SJCRH30 (cell line): ENCODE data around the gene PLA2G12B. TPM values are rescaled to one million over a fixed set of nuclear protein-coding genes. Genes with fewer than 3 reads are reported as not detected.
A peak's percentile ranks its signal among the peaks of the same experiment; 100 is the strongest.
"Not testable (repeated sequence)": the region's sequence is repeated elsewhere in the genome, so short reads cannot be mapped to it uniquely, and the experiment has no call there.

Experiments used
- DNase-seq, 2 experiments: peaks; one replicate each; pipeline ENCODE4 v3.0.0-alpha.2; 2015 to 2020
- H3K27ac ChIP-seq: fragments of 250-450 bp; sonication (Bioruptor Pico); 2 replicates; pipeline ENCODE4 v1.5.1; 2020; ENCODE audit warnings: mild to moderate bottlenecking, moderate library complexity
- H3K27me3 ChIP-seq: fragments of 250-450 bp; sonication (Bioruptor Pico); 2 replicates; pipeline ENCODE4 v1.5.1; 2020; ENCODE audit warnings: mild to moderate bottlenecking, moderate library complexity
- H3K36me3 ChIP-seq: fragments of 250-450 bp; sonication (Bioruptor Pico); 2 replicates; pipeline ENCODE4 v1.5.1; 2020; ENCODE audit warnings: mild to moderate bottlenecking, moderate library complexity
- H3K4me1 ChIP-seq: fragments of 250-450 bp; sonication (Bioruptor Pico); 2 replicates; pipeline ENCODE4 v1.5.1; 2020; ENCODE audit warnings: mild to moderate bottlenecking, moderate library complexity
- H3K4me3 ChIP-seq: fragments of 250-450 bp; sonication (Bioruptor Pico); 2 replicates; pipeline ENCODE4 v1.5.1; 2020; ENCODE audit warnings: mild to moderate bottlenecking, moderate library complexity
- H3K9me3 ChIP-seq: fragments of 250-450 bp; sonication (Bioruptor Pico); replicated peaks from 2 replicates; pipeline ENCODE4 v1.5.1; 2020; ENCODE audit warnings: mild to moderate bottlenecking, moderate library complexity
- total RNA-seq: library from RNA; depleted of rRNA; stranded (reverse); fragments of >200 nt; shearing (Covaris generic); gene quantifications from 2 replicates; pipeline ENCODE4 v1.2.3, GENCODE V29; 2014; rRNA removed

The PLA2G12B gene, protein sequence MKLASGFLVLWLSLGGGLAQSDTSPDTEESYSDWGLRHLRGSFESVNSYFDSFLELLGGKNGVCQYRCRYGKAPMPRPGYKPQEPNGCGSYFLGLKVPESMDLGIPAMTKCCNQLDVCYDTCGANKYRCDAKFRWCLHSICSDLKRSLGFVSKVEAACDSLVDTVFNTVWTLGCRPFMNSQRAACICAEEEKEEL
- not detected in 2 replicates for total RNA-seq

DNA sequence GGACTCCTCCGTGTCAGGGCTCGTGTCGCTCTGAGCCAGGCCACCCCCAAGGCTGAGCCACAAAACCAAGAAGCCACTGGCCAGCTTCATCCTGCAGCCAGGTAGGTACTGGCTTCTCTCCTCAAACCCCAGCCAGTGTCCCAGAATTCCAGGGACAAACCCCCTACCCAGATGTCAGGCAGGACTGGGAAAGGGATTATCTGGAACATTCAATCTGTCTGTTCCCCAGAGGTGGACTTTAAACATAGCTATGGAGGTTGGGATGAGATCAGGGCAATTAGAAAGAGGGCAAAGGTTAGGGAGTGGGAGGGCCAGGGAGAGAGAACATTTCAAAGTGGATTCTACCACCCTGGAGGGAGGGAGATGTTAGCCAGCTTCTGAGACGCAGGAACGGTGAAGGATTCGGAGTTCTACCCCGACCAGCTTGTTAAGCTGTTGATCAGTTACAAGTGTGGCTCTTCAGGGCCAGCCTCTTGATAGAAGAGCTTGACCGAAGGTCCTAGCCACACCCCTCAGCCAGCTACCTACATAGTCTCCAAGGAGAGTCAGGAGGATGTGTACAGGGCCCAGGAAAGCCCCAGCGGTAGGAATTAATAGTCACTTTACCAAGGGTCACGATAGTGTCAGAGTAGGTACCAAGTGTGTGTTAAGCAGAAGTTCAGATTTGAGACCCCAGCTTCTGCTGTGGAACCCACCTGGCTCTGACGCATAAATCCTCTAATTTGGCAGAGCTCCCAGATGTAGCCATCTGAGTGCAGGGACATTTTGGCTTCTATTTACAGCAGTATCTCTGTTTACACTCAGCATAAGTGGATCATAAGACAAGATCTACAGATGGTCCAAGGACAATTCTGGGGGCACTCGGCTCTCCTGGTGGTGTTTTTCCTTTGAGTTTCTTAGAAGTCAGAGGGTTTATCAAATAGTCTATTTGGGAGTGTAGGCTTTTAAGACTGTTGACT, at the start of gene PLA2G12B:
TSS of gene PLA2G12B (minus strand) at position 211 of the 959 bp plus-strand sequence. CDS start at position 90, 121 bp downstream.
- Histone ChIP-seq H3K27ac (no peak within 1 kb of the TSS), H3K9me3 (no peaks in the 10 kb centered on the region), H3K27me3 (no peaks in the 10 kb centered on the region), H3K4me1 (peaks cover 7% of the 10 kb centered on the region), H3K36me3 (no peaks in the 10 kb centered on the region), H3K4me3 (no peak within 1 kb of the TSS)
- peak in 1 of 2 experiments; percentile 38 for DNase-seq

DNA sequence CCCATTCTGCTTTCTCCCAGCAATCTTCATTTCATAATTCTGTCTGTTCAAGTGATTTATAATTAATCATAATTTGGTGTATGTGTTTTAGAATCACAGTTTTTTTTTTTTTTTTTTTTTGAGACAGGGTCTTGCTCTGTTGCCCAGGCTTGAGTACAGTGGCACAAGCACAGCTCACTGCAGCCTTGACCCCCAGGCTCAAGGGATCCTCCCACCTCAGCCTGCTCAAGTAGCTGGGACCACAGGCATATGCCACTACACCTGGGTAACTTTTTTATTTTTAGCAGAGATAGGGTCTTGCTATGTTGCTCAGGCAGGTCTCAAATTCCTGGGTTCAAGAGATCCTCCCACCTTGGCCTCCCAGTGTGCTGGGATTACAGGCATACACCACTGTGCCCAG, 49.2 kb upstream of the PLA2G12B start:
- Histone ChIP-seq H3K9me3 (no peaks in the 10 kb centered on the region), H3K27me3 (no peaks in the 10 kb centered on the region), H3K4me1 (no peaks in the 10 kb centered on the region), H3K4me3 (no peak overlapping the region), H3K36me3 (peaks cover 30% of the 10 kb centered on the region), H3K27ac (no peak overlapping the region)
- DNase-seq = no peak

DNA sequence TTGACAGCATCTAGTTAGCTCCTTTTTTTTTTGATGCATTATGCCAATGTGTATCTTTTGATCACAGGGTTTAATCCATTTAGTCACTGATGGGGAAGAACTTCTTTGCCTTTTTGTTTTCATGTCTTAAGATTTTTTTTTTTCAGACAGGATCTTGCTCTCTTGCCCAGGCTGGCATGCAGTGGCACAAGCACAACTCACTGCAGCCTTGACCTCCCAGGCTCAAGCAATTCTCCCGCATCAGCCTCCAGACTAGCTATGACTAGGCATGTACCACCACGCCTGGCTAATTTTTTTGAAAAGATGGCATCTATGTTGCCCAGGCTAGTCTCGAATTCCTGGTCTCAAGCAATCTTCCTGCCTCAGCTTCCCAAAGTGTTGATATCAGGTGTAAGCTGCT, 46.4 kb upstream of the PLA2G12B start:
- Histone ChIP-seq H3K36me3 (peaks cover 20% of the 10 kb centered on the region), H3K4me1 (no peaks in the 10 kb centered on the region), H3K9me3 (no peaks in the 10 kb centered on the region), H3K27ac (no peak overlapping the region), H3K4me3 (no peak overlapping the region), H3K27me3 (no peaks in the 10 kb centered on the region)
- DNase-seq = no peak

DNA sequence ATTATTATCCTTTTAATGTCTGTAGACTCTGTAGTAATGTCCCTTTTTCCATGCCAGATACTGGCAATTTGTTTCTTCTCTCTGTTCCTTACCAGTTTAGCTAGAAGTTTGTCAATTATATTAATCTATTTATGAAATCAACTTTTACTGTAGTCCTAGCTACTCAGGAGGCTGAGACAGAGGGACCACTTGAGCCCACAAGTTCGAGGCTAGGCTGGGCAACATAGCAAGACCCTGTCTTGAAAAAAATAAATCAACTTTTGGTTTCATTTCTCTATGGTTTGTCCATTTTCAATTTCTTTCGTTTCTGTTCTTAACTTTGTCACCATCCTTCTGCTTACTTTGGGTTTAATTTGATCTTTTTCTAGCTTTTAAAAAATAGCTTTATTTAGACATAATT, 42.5 kb upstream of the PLA2G12B start:
- H3K9me3 ChIP-seq = no peaks in the 10 kb centered on the region
- no peak for DNase-seq
- H3K36me3 ChIP-seq = peaks cover under 1% of the 10 kb centered on the region; the same call in 1 of the 2 replicates
- no peak overlapping the region for H3K27ac ChIP-seq
- H3K4me1 ChIP-seq = no peaks in the 10 kb centered on the region
- H3K27me3 ChIP-seq = no peaks in the 10 kb centered on the region
- no peak overlapping the region for H3K4me3 ChIP-seq

DNA sequence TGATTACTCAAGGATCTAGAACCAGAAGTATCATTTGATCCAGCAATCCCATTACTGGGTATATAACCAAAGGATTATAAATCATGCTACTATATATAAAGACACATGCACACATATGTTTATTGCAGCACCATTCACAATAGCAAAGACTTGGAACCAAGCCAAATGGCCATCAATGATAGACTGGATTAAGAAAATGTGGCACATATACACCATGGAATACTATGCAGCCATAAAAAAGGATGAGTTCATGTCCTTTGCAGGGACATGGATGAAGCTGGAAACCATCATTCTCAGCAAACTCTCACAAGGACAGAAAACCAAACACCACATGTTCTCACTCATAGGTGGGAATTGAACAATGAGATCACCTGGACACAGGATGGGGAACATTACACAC, 40.9 kb upstream of the PLA2G12B start:
- H3K27me3 ChIP-seq, DNase-seq, H3K4me3 ChIP-seq, H3K36me3 ChIP-seq, H3K4me1 ChIP-seq, H3K27ac ChIP-seq, H3K9me3 ChIP-seq: not testable (repeated sequence)

GRCh38 chr10:72989771-72990170, 35.2 kb upstream of the PLA2G12B start:
- DNase-seq, H3K27me3 ChIP-seq, H3K36me3 ChIP-seq, H3K9me3 ChIP-seq, H3K4me3 ChIP-seq, H3K27ac ChIP-seq, H3K4me1 ChIP-seq: not testable (repeated sequence)

DNA sequence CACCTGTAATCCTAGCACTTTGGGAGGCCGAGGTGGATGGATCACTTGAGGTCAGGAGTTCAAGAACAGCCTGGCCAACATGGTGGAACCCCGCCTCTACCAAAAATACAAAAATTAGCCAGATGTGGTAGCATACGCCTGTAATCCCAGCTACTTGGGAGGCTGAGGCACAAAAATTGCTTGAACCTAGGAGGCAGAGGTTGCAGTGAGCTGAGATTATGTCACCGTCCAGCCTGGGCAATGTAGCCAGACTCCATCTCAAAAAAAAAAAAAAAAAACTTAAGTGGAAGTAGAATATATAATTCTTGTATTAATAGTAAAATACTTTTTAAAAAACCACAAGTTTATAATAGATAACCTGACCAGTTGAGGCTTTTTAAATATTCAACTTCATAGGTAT, 30.0 kb upstream of the PLA2G12B start:
- DNase-seq, H3K27me3 ChIP-seq, H3K36me3 ChIP-seq, H3K27ac ChIP-seq, H3K4me1 ChIP-seq, H3K4me3 ChIP-seq, H3K9me3 ChIP-seq: not testable (repeated sequence)

- Histone ChIP-seq H3K4me1 (no peaks in the 10 kb centered on the region), H3K27ac (no peak overlapping the region), H3K4me3 (no peak overlapping the region), H3K27me3 (no peaks in the 10 kb centered on the region), H3K36me3 (no peaks in the 10 kb centered on the region), H3K9me3 (peaks cover 4% of the 10 kb centered on the region; the same call in 1 of the 2 replicates)
- DNase-seq = peak; percentile 20 to 41
Observed at GRCh38 chr10:72981882-72982529, 27.4 kb upstream of the PLA2G12B start.

DNA sequence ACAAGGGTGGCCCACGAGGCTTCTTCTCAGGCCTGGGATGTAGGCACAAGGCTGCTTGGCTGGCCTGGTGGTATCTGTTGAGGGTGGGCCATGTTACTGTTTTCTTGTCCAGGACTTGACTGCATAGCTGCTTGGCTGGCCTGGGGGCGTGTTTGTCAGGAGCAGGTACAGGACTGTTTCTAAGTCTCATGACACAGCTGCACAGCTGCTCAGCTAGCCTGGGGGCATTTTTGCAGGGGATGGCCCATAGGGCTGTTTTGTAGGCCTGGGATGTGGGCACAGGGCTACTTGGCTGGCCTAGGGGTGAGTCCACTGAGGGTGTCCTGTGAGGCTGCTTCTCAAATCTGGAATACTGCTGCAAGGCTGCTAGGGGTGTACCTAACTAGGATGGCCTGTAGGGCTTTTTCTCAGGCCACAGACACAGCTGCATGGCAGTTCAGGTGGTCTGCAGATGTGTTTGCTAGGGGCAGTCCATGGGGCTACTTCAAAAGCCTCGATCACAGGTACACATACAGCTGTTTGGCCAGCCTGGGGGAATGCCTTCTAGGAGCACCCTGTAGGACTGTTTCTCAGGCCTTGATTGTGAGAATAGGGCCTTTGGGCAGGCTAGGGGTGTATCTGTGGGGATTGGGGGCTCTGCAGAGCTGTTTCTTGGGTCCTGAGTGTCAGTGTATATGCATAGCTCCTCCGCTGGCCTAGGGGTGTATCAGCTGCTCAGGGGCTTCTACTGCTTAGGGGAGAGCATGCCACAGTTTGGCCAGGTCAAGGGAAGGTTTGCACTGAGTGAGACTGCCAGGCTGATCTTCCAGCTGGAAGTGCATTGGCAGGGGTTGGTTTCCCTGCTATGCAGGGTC, 26.6 kb upstream of the PLA2G12B start:
- Histone ChIP-seq H3K27me3 (no peaks in the 10 kb centered on the region), H3K27ac (no peak overlapping the region), H3K4me3 (no peak overlapping the region), H3K36me3 (no peaks in the 10 kb centered on the region), H3K9me3 (peaks cover 4% of the 10 kb centered on the region; the same call in 1 of the 2 replicates), H3K4me1 (no peaks in the 10 kb centered on the region)
- peak; percentile 15 to 30 for DNase-seq

DNA sequence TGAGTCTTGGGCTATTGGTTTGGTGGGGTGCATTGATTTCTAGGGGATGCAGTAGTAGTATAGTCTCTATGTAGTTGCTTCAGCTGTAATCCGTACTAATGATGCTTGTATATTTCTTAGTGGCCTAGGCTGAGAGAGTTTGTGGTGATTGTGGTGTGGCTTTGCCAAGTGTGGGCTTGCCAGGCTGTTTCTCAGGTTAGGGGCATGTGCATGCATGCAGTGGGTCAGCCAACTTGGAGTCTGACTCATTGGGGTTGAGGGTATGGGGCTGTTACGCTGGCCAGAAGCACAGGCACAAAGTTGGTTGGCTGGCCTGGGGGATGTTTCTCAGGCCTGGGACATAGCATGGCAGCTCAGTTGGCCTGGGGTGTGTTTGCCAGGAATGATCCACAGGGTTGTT, 25.7 kb upstream of the PLA2G12B start:
- no peaks in the 10 kb centered on the region for H3K36me3 ChIP-seq
- no peak overlapping the region for H3K4me3 ChIP-seq
- H3K4me1 ChIP-seq = no peaks in the 10 kb centered on the region
- H3K27ac ChIP-seq = no peak overlapping the region
- no peak for DNase-seq
- H3K9me3 ChIP-seq = peaks cover 4% of the 10 kb centered on the region; the same call in 1 of the 2 replicates
- H3K27me3 ChIP-seq = no peaks in the 10 kb centered on the region

DNA sequence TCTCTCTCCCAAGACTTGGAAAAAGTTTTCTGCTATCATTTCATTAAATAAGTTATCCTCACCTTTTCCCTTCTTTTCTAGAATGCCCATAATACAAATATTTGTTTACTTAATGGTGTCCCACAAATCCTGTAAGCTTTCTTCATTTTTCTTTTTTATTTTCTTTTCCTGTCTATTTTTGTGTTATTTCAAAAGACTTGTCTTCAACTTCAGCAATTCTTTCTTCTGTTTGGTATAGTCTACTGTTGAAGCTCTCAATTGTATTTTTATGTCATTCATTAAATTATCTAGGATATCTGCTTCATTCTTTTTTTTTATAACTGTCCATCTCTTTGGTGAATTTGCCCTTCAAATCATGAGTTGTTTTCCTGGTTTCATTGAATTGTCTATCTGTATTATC, 25.1 kb upstream of the PLA2G12B start:
- Histone ChIP-seq H3K4me1 (no peaks in the 10 kb centered on the region), H3K27ac (no peak overlapping the region), H3K36me3 (no peaks in the 10 kb centered on the region), H3K27me3 (no peaks in the 10 kb centered on the region), H3K9me3 (peaks cover 4% of the 10 kb centered on the region; the same call in 1 of the 2 replicates), H3K4me3 (no peak overlapping the region)
- no peak for DNase-seq

DNA sequence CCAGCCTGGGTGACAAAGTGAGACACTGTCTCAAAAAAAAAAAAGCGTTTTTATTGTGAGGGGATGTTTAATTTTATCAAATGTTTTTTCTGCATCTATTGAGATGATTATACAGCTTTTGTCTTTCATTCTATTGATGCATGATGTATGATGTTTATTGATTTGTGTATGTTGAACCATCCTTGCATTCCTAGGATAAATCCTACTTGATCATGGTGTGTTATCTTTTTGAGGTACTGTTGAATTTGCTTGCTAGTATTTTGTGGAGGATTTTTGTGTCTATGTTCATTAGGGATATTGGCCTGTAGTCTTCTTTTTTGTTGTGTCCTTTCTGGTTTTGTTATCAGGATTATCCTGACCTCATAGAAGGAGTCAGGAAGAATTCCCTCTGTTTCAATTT, 22.3 kb upstream of the PLA2G12B start:
- H3K4me1 ChIP-seq = no peaks in the 10 kb centered on the region
- H3K36me3 ChIP-seq = no peaks in the 10 kb centered on the region
- no peak overlapping the region for H3K4me3 ChIP-seq
- no peak overlapping the region for H3K27ac ChIP-seq
- no peak for DNase-seq
- H3K9me3 ChIP-seq = peaks cover 4% of the 10 kb centered on the region; the same call in 1 of the 2 replicates
- no peaks in the 10 kb centered on the region for H3K27me3 ChIP-seq

DNA sequence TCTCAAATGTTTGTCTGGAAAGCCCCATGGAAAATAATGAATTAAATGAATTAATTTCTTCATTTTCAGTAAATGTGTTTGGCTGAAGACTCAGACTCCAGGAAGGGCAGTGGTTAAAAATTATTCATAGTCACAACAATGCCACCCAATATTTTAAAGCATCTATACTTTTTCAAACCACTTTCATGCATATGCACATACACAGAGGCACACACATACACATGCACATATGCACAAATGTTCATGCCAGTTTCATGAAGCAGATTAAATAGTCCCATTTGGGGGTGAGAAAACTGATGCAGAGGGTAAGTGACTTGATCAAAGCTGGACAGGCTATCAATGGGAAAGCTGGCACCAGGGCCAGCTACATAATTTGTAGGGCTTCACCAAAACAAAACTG, 1.4 kb upstream of the PLA2G12B start:
- no peak for DNase-seq
- H3K36me3 ChIP-seq = no peaks in the 10 kb centered on the region
- H3K4me3 ChIP-seq = no peak overlapping the region
- no peaks in the 10 kb centered on the region for H3K27me3 ChIP-seq
- no peaks in the 10 kb centered on the region for H3K9me3 ChIP-seq
- no peak overlapping the region for H3K27ac ChIP-seq
- peaks cover 7% of the 10 kb centered on the region for H3K4me1 ChIP-seq

DNA sequence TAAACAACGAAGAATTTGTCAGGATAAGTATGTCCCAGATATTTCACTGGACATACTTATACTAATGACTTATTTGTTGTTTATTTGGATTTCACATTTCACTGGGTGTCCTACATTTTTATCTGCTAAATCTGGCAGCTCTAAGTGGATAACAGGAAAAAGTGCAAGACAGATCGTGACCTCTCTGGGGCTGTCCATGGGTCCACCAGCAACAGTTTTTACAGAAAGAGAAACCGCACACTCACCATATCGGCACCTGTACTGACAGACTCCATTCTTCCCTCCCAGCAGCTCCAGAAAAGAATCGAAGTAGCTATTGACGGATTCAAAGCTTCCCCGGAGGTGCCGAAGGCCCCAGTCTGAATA, 393 bp downstream of the PLA2G12B start:
- H3K27ac ChIP-seq = no peak overlapping the region
- H3K36me3 ChIP-seq = no peaks in the 10 kb centered on the region
- H3K27me3 ChIP-seq = no peaks in the 10 kb centered on the region
- H3K9me3 ChIP-seq = no peaks in the 10 kb centered on the region
- no peak for DNase-seq
- H3K4me3 ChIP-seq = no peak overlapping the region
- H3K4me1 ChIP-seq = peaks cover 7% of the 10 kb centered on the region
